HG03571 (cell line): ENCODE data around the gene EVA1A.

Experiments
- ATAC-seq: cut with Tn5 transposase; IDR thresholded peaks from one replicate; pipeline ENCODE4 v1.9.1; 2021; ENCODE audit not compliant: unreplicated experiment

The EVA1A gene

GRCh38 chr2:75456111-75456510, 104.6 kb downstream of the EVA1A start:
- ATAC-seq: no peak

DNA sequence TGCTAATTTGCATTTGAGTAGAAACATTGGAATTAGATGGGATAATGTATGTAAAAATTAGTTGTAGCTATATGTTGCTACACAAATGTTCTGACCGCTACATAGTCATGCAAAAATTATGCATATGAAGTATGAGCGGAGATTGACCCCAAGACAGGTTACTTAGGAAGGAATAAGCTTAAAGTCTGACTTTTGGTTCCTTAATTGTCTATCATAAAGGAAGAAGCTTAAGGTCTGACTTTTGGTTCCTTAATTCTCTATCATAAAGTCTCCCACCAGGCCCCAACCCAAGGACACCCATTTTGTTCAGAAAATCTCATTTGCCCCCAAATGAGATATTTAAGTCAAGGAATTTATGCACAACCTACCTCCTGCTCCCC, 106.5 kb downstream of the EVA1A start:
- no peak for ATAC-seq

GRCh38 chr2:75453384-75454240, 107.1 kb downstream of the EVA1A start:
- ATAC-seq: no peak

- no peak for ATAC-seq
Observed at GRCh38 chr2:75450068-75450467, 110.7 kb downstream of the EVA1A start.

GRCh38 chr2:75447176-75447575, 113.6 kb downstream of the EVA1A start:
- ATAC-seq: no peak
